A673 (cell line): Measurements from ENCODE around the gene RASAL2.

ENCODE experiments used
- EZH2 ChIP-seq: fragments of 200-600 bp; sonication (generic); IDR thresholded peaks from 2 replicates; pipeline ENCODE4 v1.6.1; 2017; ENCODE audit warnings: borderline replicate concordance, low read depth, mild to moderate bottlenecking, mixed read lengths, antibody characterized with exemption, low read length; ENCODE audit not compliant: poor library complexity, severe bottlenecking
- TF ChIP-seq, protein P1 (sequence below): fragments of 300-800, 200-600 bp; sonication (generic); conservative IDR thresholded peaks from 2 replicates; pipeline ENCODE4 v1.5.1; 2017; ENCODE audit warnings: low read depth, mild to moderate bottlenecking, antibody characterized with exemption, low read length, moderate library complexity, mixed read lengths

DNA sequence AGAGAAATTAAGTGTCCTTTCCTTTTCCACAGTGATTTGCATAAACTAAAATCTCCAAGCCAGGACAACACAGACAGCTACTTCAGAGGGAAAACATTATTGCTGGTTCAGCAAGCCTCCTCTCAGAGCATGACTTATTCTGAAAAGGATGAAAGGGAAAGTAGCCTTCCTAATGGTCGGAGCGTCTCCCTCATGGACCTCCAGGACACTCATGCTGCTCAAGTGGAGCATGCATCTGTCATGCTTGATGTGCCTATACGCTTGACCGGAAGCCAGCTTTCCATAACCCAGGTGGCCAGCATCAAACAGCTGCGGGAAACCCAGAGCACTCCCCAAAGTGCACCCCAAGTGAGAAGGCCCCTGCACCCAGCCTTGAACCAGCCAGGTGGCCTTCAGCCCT lies 363.7 kb downstream of the RASAL2 start:
- no peak for TF ChIP-seq EZH2
- TF ChIP-seq, protein P1, sequence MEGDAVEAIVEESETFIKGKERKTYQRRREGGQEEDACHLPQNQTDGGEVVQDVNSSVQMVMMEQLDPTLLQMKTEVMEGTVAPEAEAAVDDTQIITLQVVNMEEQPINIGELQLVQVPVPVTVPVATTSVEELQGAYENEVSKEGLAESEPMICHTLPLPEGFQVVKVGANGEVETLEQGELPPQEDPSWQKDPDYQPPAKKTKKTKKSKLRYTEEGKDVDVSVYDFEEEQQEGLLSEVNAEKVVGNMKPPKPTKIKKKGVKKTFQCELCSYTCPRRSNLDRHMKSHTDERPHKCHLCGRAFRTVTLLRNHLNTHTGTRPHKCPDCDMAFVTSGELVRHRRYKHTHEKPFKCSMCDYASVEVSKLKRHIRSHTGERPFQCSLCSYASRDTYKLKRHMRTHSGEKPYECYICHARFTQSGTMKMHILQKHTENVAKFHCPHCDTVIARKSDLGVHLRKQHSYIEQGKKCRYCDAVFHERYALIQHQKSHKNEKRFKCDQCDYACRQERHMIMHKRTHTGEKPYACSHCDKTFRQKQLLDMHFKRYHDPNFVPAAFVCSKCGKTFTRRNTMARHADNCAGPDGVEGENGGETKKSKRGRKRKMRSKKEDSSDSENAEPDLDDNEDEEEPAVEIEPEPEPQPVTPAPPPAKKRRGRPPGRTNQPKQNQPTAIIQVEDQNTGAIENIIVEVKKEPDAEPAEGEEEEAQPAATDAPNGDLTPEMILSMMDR = no peak
